Germinal center (tissue), 1 donor: ENCODE measurements around the gene ATOX1.
A peak's percentile ranks its signal among the peaks of the same experiment; 100 is the strongest.
"Not testable (repeated sequence)": the region's sequence is repeated elsewhere in the genome, so short reads cannot be mapped to it uniquely, and the experiment has no call there.

Experiments
- DNase-seq: peaks from one replicate; pipeline ENCODE4 v3.0.0; 2012; ENCODE audit warnings: mixed read lengths, low spot score

ATOX1 gene

GRCh38 chr5:151733358-151734063 lies 24.9 kb downstream of the ATOX1 start:
- no peak for DNase-seq

GRCh38 chr5:151730381-151730780 lies 28.1 kb downstream of the ATOX1 start:
- DNase-seq = no peak

GRCh38 chr5:151729597-151729996 lies 28.8 kb downstream of the ATOX1 start:
- not testable (repeated sequence) for DNase-seq

- DNase-seq = no peak
These were observed 34.1 kb downstream of the ATOX1 start for GRCh38 chr5:151724360-151724759.

GRCh38 chr5:151722546-151722945 lies 35.9 kb downstream of the ATOX1 start:
- DNase-seq = no peak

GRCh38 chr5:151721812-151722391 lies 36.5 kb downstream of the ATOX1 start:
- DNase-seq = no peak

- peak; percentile 46 for DNase-seq
These were observed 37.3 kb downstream of the ATOX1 start for GRCh38 chr5:151721087-151721646.

GRCh38 chr5:151720215-151720614 lies 38.2 kb downstream of the ATOX1 start:
- DNase-seq = no peak

- DNase-seq = no peak
These were observed 39.0 kb downstream of the ATOX1 start for GRCh38 chr5:151719228-151720000.

- DNase-seq = no peak
These were observed 39.8 kb downstream of the ATOX1 start for GRCh38 chr5:151718646-151719045.

GRCh38 chr5:151718153-151718552 lies 40.3 kb downstream of the ATOX1 start:
- no peak for DNase-seq

- no peak for DNase-seq
These were observed 41.0 kb downstream of the ATOX1 start for GRCh38 chr5:151717416-151717815.

GRCh38 chr5:151709109-151709735 lies 49.2 kb downstream of the ATOX1 start:
- no peak for DNase-seq

GRCh38 chr5:151708126-151708525 lies 50.3 kb downstream of the ATOX1 start:
- DNase-seq = no peak

GRCh38 chr5:151707567-151707966 lies 50.9 kb downstream of the ATOX1 start:
- no peak for DNase-seq

GRCh38 chr5:151706906-151707305 lies 51.5 kb downstream of the ATOX1 start:
- no peak for DNase-seq

GRCh38 chr5:151703780-151704179 lies 54.7 kb downstream of the ATOX1 start:
- no peak for DNase-seq

- DNase-seq = peak; percentile 64
These were observed 55.2 kb downstream of the ATOX1 start for GRCh38 chr5:151703227-151703626.

- no peak for DNase-seq
These were observed 57.6 kb downstream of the ATOX1 start for GRCh38 chr5:151700820-151701219.

GRCh38 chr5:151700296-151700695 lies 58.1 kb downstream of the ATOX1 start:
- DNase-seq = no peak

GRCh38 chr5:151699071-151699901 lies 59.1 kb downstream of the ATOX1 start:
- DNase-seq = no peak
